Fibroblast of pulmonary artery (primary cell): Measurements from ENCODE around the gene ZSWIM6.

ENCODE experiments used
- DNase-seq: peaks from one replicate; pipeline ENCODE4 v3.0.0-alpha.2; 2010; ENCODE audit warnings: low read depth
- H3K4me3 ChIP-seq: replicated peaks from 2 replicates; pipeline ENCODE4 v1.5.1; 2011; ENCODE audit warnings: low read depth, mild to moderate bottlenecking, control low read depth, low read length, moderate library complexity
- CTCF ChIP-seq: IDR thresholded peaks from 2 replicates; pipeline ENCODE4 v1.5.1; 2011; ENCODE audit warnings: mild to moderate bottlenecking, control low read depth, low read length, inconsistent platforms; ENCODE audit errors: missing control alignments

The ZSWIM6 gene

GRCh38 chr5:61306531-61307131, 25.4 kb upstream of the ZSWIM6 start:
- no peak for TF ChIP-seq CTCF
- no peak overlapping the region for H3K4me3 ChIP-seq
- DNase-seq, result peak; percentile 81

- no peak overlapping the region for H3K4me3 ChIP-seq
- no peak for TF ChIP-seq CTCF
- DNase-seq, result no peak
These were observed 24.9 kb upstream of the ZSWIM6 start for GRCh38 chr5:61307191-61307590.

GRCh38 chr5:61307611-61308010, 24.4 kb upstream of the ZSWIM6 start:
- DNase-seq, result no peak
- no peak overlapping the region for H3K4me3 ChIP-seq
- no peak for TF ChIP-seq CTCF

GRCh38 chr5:61308712-61309111, 23.3 kb upstream of the ZSWIM6 start:
- no peak for TF ChIP-seq CTCF

GRCh38 chr5:61309115-61309514, 22.9 kb upstream of the ZSWIM6 start:
- no peak for TF ChIP-seq CTCF
- DNase-seq, result no peak
- no peak overlapping the region for H3K4me3 ChIP-seq

More at GRCh38 chr5:61308712-61309111, 23.3 kb upstream of the ZSWIM6 start:
- no peak overlapping the region for H3K4me3 ChIP-seq
- no peak for DNase-seq

- H3K4me3 ChIP-seq, result no peak overlapping the region
- no peak for TF ChIP-seq CTCF
- DNase-seq, result no peak
These were observed 20.9 kb upstream of the ZSWIM6 start for GRCh38 chr5:61311056-61311610.
